Activated T-helper 9 cell treated with anti-CD3 and anti-CD28 coated beads, Interleukin-2, amount 50 U/mL, for 16 hours (primary cell): ENCODE results near the gene NUDT4.
A peak's percentile ranks its signal among the peaks of the same experiment; 100 is the strongest.
"Not testable (repeated sequence)": the region's sequence is repeated elsewhere in the genome, so short reads cannot be mapped to it uniquely, and the experiment has no call there.

Source experiments
- DNase-seq: peaks from one replicate; pipeline ENCODE4 v3.0.0-alpha.2; 2020; ENCODE audit warnings: low read depth

The NUDT4 gene

DNA sequence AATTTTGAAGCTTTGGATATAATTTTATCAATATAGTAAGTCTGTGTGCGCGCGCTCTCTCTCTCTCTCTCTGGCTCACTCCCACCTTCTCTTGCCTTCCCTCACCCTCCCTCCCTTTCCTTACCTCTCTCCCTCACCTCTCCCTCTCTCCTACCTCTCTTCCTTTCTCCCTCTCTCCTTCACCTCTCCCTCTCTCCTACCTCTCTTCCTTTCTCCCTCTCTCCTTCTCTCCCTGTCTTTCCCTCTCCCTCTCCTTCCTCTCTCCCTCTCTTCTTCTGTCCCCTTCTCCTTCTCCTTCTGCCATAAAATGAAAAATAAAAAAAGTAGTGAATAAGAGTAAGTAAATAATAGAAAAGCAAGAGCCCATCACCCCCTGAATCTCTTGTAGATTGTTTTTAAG lies 9.0 kb upstream of the NUDT4 start:
- DNase-seq, result no peak

DNA sequence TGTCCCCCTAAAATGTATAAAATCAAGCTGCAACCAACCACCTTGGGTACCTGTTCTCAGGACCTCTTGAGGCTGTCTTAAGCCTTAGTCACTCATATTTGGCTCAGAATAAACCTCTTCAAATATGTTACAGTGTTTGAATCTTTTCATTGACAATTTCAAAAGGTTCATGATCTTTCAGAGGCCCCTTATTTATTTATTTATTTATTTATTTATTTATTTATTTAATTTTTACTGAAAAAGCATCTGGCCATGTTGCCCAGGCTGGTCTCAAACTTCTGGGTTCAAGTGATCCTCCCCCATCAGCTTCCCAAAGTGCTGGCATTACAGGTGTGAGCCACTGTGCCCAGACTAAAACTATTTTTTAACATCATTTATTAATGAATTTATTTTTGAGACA lies 8.2 kb upstream of the NUDT4 start:
- no peak for DNase-seq

DNA sequence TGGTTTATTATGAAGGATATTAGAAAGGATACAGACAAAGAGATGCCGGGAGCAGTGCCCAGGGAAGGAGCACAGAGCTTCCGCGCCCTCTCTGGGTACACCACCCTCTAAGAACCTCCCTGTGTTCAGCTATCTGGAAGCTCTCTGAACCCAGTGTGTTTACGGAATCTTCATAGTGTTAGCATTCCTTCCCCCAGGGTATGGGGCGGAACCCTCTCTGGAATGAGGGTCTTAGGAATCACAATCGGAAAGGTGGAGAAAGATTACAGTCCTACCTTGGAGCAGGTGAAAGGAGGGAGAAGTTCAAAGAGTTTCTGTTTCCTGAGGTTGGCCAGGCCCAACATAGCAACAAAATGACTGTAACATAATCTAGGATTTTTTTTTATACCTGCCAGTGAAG lies 6.8 kb upstream of the NUDT4 start:
- no peak for DNase-seq

DNA sequence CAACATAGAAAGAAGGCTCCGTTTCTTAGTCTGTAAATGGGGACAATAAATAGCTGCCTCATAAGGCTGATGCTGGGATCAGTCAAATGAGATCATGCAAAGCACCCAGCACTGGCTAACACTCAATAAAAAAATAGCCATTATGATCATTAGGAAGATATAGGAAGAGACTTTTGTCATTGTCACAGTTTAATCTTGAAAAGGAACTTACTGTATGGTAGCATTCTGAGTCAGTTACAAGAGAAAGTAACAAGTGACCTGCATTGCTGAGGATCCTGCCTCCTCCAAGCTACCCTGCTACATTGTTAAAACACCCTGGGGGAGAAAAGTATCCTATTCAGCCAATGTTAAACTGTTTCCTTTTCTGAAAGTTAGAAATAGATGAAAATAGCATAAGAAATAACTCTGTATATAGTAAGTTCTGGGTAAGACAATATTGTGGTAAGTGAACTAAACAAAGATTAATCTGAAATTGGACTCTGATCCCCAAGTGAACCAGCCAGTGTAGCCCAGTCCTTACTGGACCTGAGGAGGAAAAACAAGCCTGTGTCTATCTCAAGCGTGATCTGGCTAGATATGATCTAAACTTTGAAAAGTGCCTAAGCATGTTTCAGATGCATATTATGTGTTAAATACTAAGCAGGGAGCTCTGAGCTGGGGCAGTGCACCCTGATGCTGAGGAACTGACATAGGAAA lies 3.6 kb upstream of the NUDT4 start:
- no peak for DNase-seq

DNA sequence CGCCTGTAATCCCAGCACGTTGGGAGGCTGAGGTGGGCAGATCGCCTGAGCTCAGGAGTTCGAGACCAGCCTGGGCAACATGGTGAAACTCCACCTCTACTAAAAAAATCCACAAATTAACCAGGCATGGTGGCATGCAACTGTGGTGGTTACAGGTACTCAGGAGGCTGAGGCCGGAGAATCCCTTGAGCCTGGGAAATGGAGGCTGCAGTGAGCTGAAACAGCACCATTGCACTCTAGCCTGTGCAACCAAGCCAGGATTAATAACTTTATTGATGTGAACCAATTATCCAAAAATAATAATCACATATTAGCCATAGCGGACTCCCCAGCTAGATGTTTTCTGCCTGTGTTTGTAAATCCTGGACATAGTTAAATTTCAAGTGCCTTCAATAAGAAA lies 1.8 kb upstream of the NUDT4 start:
- DNase-seq, result no peak

DNA sequence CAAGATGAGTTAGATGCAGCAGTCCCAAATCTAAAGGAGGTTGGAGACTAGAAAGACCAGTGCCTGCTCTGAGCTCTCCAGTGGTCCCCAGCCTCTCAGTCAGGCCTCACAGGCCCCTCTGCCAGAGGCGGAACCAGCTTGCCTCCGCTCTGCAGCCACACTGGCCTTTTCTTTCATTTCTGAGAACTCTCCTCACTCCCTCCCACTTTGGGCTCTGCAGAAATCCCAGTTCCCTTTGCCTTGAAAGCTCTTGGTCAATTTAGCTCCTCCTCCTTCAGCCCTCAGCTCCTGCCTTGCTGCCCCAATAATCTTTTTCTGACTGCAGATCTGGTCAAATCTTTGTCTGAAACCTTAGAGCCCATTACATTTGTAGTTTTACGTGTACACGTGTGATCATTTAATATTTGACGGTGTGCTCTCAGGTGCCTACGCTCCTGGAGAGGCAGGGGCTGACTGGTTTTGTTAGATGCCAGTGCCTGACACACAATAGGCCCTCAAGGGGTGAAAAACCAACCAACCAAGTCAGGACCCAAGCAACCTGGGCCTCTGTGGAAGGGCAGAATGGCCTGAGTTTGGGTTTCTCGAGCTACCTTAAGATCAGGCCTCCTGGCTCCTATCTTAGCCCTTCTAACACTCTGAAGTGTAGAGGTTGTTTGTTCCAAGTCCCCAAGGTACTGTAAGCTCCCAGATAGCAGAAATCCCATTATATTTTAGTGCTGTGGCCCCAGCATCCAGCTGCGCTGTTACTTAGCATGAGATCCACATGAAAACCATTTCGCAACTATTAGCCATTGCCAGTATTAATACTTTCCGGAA lies 1.1 kb upstream of the NUDT4 start:
- no peak for DNase-seq

DNA sequence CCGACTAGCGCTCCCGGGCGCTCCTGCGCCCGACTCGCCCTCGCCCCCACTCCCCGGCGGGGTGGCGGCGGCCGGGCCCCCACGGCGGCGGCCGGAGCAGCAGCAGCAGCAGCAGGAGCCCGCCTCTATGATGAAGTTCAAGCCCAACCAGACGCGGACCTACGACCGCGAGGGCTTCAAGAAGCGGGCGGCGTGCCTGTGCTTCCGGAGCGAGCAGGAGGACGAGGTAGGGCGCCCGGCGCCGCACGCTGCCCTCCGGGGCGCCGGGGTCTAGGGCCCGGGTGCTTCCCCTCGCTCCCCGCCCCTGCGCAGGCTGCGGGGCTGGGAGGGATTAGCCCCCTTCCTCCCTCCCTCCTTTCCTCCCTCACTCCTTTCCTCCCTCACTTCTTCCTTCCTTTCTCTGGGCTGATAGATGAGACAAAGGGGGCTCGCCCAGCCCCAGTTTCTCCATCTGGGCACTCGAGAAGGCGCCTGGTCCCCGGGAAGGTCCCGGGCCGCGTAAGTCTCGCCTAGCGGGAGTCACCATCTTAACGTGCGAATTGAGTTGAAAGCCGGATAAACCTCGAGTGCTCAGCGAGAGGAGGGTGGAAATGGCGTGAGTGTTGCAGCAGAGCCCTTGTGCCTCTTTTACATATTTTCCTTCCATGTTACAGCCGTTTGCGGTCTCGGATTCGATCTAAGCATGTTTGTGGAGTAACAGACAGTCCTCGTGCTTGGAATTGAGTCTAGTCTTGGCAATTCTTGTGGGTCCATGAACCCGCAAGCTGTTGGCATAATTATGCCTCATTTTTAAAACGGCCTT lies 672 bp downstream of the NUDT4 start:
- DNase-seq, result peak; percentile 54

DNA sequence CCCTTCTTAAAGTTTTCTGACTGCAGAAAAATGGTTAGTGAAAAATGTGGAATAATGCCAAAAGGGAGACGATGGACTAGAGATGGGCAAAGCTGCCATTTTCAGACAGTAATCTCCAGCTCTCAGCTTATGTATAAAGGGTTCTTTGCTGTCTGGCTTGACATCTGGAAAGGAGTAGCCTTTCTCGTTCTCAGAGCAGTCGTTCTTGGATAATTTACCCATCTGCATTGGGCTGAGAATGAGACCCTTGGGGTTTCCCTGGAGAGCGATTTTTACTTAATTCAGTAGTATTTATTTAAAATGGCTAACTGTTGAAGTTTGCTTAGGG lies 1.2 kb downstream of the NUDT4 start:
- no peak for DNase-seq

DNA sequence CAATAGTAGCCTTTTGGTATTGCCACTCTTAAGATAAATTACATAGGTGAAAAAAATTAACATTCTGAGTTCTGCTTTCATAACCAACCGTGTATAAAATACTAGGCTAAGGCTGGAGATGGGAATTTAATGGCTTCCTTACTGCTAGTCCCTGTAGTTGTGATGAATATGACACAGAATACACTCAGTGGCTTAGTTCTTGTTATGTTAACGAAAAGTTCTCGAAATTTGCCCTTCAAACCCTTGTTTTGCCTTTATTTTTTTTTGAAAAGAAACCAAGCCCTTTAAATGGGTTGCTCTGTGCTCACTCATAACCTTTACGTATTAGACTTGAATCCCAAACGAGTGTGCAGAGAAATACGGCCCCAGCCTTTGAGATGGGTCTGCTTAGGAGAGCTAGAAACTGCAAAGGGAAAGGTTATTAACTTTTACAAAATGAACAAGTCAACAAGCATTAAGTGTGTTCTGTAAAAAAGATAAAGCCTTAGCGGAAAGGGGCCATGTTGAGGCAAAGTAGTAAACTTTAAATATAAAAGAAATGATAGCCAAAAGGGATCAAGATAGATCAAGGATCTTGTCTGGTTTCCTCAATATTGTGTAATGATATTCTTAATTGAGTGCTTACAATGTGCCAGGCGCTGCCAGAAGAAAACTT lies 1.7 kb downstream of the NUDT4 start:
- no peak for DNase-seq

DNA sequence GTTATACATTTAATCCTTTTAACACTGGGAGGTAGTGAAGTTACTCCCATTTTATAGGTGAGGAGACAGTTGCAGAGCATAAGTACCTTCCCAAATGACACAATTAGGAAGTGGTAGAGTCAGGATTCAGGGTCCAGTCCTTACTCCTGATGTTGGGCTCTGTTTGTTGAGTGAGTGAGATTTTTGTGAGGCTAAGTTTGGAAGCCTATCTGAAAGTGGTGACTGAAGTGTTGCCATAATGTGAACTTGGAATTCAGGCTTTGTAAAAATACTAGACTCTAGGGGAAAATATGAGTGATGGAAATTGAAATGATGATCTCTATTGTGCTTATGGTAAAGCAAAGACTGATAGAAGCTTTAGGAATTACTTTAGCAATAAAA lies 2.2 kb downstream of the NUDT4 start:
- no peak for DNase-seq

DNA sequence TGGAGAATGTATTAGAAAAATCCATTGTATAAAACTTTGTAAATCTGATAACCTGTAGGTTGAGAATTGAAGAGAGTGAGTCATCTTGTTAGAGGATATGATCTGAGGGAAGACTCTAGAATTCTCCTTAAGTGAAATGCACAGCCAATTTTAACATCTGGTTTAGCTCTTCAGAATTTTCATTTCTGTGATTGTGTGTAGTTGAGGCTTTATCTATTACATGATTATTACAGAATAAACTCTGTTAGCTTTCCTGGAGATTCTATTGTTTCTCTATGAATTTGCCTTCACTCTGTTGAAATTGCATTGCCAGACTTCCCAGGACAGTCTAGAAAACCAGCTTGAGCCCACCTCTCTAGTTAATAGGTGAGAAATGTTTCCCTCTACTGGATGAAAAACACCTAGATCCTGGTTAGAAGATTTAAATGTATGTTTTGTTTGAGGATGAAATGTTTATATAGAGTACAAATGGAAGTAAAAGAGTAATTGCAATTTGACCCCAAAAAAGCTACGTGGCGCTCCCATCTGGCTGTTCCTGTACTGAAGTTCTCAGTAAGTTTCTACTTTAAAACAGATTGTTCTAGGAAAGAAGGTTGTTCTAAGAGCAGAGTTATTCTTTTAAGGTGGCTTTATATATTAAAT lies 2.9 kb downstream of the NUDT4 start:
- DNase-seq, result no peak

DNA sequence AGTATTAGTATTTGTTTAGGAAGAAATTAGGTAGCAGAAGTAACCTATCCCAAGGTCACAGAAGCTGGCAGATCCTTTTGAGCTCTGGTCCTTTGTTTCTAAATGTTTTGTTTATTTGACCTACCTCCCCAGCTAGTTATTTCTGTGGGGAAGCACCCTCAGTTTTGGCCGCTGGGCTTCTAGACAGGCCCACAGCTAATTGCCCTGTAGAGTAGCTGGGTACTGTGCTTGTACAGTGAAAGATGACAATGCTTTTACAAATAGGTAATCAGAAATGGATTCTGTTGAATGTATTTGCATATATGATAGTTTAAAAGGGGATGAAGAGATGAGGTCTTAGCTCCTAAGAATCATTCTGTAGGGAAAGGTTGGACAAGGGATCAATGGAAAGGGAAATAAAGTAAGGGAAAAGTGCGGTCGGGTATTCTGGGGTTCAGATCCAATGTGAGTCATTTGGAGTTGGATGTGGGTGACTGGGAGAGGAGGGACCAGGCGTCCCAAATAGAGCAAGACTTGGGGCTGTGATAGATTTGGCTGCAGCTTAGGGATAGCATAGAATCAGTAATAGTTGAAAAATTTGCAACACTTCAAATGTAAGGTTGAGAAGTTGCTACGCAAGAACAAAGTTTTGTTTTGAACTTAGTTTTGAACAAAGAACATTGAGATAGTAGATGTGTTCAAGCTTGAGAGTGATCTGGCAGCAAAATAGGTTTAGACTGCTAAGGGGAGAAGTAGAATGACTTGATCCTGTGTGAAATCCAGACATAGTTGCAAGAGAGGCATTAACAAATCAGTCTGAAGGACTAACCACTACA lies 3.6 kb downstream of the NUDT4 start:
- DNase-seq, result no peak

DNA sequence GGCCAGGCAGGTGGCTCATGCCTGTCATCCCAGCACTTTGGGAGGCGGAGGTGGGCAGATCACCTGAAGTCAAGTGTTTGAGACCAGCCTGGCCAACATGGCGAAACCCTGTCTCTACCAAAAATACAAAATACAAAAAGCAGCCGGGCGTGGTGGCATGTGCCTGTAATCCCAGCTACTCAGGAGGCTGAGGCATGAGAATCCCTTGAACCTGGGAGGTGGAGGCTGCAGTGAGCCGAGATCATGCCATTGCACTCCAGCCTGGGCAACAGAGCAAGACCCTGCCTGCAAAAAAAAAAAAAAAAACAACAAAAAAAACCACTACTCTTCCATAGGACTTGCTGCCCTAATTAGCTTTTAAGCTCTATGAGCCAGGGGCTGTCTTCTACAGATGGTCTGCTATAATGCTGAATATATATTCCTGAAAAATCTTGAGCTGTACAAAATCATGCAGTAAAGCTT lies 4.3 kb downstream of the NUDT4 start:
- not testable (repeated sequence) for DNase-seq

DNA sequence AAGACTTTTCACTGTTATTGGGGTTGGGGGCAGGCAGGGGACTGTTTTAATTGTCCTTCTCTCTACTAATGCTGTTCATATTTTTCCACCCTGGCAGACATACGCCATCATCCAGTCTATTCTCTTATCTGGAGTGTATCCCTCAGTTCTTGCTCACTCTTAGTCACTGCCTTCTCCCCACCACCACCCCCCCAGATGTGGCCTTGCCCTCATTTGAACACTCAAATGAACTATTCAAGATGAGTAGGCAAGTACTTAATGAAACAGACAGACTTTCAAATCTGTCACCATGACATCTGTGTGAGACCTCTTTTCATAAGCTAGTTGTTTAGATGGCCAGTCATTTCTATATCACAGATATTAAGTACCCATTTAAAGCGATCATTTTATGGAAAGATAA lies 10.1 kb downstream of the NUDT4 start:
- DNase-seq, result peak; percentile 17

DNA sequence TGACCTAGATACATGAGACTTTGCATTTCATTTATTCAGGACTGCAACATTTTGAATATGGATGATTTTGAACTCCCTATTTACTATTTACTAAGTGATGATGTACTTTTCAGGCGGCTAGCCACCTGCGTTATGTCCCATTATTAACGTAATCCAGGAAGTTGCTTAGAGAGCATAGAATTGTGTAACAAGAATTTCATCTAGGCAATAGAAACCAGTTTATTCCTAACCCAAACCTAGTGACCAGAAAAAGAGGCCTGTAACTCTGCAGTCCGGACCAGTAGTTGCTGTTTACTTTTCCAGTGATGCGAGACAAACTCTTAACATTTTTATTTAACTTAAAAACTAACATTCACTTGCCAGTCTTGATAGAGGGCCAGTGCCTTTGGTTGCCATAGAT lies 12.3 kb downstream of the NUDT4 start:
- DNase-seq, result no peak

DNA sequence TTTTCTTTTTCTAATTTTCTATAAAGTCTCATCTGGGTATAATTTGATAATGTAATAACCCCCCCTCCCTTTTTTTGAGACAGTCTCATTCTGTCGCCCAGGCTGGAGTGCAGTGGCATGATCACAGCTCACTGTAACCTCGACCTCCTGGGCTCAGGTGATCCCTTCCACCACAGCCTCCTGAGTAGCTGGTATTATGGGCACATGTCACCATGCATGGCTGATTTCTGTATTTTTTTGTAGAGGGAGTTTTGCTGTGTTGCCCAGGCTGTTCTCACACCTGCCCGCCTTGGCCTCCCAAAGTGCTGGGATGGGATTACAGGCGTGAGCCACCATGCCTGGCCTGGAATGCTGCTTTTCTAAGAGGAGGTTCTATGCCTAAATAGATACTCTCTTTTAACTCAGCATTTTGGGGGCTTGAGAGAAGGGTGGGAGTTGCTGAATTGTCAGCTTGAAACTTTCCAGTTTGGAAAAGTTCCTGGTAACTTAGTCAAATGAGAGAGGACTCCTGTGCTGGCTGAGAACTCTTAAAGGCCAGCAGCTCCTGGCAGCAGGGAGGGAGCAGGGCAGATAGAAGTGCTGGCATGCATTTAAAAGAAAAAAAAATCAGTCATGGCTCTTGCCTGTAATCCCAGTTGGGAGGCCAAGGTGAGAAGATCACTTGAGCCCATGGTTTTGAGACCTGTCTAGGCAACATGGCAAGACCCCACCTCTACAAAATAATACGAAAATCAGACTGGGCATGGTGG lies 13.0 kb downstream of the NUDT4 start:
- no peak for DNase-seq

DNA sequence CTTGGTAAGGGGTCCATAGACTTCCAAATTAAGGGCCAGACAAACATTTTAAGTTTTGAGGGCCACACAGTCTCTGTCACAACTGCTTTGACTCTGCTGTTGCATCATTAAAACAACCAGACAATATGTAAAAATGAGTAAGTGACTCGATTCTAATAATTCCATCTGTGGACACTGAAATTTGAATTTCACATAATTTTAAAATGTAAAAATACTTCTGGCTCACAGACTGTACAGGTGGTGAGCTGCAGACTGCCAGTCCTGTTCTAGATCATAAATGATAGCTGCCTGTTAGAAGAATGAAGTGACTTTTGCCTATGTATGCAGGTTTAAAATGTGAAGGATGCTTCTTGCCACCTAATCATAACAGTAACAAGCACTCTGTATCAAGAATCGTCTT lies 15.7 kb downstream of the NUDT4 start:
- no peak for DNase-seq

DNA sequence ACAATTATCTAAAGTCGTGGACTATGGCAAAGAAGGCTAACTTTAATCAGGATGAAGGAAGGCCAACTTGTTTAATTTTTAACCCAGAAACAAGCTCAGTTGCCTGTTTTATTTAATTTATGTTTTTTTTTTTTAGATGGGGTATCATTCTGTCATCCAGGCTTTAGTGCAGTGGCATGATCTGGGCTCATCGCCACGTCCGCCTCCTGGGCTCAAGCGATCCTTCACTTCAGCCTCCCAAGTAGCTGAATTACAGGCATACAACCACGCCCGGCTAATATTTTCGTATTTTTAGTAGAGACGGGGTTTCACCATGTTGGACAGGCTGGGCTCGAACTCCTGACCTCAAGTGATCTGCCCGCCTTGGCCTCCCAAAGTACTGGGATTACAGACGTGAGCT lies 19.7 kb downstream of the NUDT4 start:
- DNase-seq, result no peak

DNA sequence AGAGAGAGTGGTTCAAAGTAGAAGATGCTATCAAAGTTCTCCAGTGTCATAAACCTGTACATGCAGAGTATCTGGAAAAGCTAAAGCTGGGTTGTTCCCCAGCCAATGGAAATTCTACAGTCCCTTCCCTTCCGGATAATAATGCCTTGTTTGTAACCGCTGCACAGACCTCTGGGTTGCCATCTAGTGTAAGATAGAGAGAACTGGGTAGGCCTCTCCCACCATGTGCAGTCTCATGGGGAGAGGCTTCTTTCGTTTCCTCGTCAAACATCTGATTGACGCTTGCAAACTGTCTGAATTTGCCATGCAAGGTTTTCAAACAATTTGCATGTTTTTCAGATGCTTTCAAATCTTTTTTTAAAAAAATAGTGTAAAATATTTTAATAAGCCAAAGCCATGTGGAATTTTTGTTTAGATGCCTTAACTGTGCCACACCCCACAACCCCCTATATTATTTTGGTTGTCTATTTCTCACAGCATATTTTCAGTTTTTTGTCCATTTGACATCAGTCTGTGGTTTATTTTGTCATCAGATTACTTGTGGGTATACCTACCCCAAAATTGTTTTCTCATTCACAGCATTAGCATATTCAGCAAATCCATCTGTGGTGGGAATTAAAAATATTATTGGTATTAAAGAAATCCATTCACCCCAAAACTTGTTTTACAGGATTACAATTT lies 21.6 kb downstream of the NUDT4 start:
- not testable (repeated sequence) for DNase-seq
